ENCODE data around the gene CKAP4. TPM values are rescaled to one million over a fixed set of nuclear protein-coding genes. Genes with fewer than 3 reads are reported as not detected.

Gene CKAP4, protein sequence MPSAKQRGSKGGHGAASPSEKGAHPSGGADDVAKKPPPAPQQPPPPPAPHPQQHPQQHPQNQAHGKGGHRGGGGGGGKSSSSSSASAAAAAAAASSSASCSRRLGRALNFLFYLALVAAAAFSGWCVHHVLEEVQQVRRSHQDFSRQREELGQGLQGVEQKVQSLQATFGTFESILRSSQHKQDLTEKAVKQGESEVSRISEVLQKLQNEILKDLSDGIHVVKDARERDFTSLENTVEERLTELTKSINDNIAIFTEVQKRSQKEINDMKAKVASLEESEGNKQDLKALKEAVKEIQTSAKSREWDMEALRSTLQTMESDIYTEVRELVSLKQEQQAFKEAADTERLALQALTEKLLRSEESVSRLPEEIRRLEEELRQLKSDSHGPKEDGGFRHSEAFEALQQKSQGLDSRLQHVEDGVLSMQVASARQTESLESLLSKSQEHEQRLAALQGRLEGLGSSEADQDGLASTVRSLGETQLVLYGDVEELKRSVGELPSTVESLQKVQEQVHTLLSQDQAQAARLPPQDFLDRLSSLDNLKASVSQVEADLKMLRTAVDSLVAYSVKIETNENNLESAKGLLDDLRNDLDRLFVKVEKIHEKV
- total RNA-seq = 10 to 100 TPM; 15.5 to 24.5 (median 21.0) TPM

DNA sequence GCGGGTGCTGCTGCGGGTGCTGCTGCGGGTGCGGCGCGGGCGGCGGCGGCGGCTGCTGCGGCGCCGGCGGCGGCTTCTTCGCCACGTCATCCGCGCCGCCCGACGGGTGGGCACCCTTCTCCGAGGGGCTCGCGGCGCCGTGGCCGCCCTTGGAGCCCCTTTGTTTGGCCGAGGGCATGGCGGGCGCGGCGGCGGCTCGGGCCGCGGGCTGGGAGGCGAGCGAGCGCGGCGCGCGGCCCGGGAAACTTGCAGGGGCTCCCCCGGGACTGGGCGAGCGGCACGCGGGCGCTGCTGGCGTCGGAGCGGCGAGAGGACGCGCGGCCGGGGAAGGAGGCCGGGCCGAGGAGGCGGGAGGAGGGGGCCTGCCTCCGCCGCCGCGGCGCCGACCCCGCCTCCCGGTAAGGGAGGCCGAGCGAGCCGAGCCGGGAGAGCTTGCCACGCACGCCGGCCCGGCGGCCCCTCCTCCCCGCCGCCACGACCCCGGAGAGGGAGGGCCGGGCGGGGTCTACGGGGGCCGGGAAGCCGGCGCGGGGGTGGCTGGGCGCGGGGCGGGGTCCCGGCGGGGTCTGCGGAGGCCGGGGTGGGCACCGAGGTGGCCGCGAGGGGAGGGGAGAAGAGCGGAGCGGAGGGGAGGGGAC is at the start of gene CKAP4:
Gene CKAP4 (minus strand): TSS at position 347 of the 638 bp plus-strand sequence. CDS start 169 bp downstream, at position 178.
- DNase-seq = peak; percentile 53 to 83 (median 82)
- Histone ChIP-seq H3K9me3 (peaks cover 0 to 3% (median 0%) of the 10 kb centered on the region in 4 donors), H3K4me1 (peaks cover 0 to 30% (median 8%) of the 10 kb centered on the region in 4 donors), H3K27ac (peak within 1 kb of the TSS; percentile 95 to 99 (median 97)), H3K27me3 (no peaks in the 10 kb centered on the region), H3K4me3 (peak within 1 kb of the TSS; percentile 66 to 92 (median 82)), H3K36me3 (no peaks in the 10 kb centered on the region)
- peak in 1 of 2 donors; percentile 50 for TF ChIP-seq POLR2A (IDR thresholded peaks at IDR 0.05)
- TF ChIP-seq, protein P1, sequence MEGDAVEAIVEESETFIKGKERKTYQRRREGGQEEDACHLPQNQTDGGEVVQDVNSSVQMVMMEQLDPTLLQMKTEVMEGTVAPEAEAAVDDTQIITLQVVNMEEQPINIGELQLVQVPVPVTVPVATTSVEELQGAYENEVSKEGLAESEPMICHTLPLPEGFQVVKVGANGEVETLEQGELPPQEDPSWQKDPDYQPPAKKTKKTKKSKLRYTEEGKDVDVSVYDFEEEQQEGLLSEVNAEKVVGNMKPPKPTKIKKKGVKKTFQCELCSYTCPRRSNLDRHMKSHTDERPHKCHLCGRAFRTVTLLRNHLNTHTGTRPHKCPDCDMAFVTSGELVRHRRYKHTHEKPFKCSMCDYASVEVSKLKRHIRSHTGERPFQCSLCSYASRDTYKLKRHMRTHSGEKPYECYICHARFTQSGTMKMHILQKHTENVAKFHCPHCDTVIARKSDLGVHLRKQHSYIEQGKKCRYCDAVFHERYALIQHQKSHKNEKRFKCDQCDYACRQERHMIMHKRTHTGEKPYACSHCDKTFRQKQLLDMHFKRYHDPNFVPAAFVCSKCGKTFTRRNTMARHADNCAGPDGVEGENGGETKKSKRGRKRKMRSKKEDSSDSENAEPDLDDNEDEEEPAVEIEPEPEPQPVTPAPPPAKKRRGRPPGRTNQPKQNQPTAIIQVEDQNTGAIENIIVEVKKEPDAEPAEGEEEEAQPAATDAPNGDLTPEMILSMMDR (IDR thresholded peaks at IDR 0.05) = no peak

DNA sequence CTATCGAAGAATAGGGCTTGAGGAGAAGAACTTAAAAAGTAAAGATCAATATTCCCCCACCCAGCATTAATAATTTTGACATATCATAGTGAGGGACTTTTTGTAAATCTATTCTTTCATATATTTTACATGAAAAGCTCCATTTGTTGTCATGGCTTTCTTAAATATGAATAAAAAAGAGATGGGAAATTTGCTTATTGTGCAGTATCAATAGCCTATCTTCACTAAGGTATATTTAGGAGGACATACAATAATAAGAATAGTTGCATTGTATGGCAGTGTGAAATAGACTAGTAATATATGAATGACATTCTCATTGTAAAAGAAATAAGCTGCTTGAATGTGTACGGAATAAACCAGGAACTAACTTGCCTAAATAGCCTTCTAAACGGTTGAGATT is 49.3 kb upstream of the CKAP4 start:
- Histone ChIP-seq H3K9me3 (no peaks in the 10 kb centered on the region), H3K36me3 (no peaks in the 10 kb centered on the region), H3K27me3 (no peaks in the 10 kb centered on the region), H3K4me3 (no peak overlapping the region), H3K27ac (no peak overlapping the region), H3K4me1 (peaks cover 0 to 7% (median 0%) of the 10 kb centered on the region in 4 donors)
- no peak for DNase-seq
- TF ChIP-seq, protein P1 (IDR thresholded peaks at IDR 0.05) = no peak
- no peak for TF ChIP-seq POLR2A (IDR thresholded peaks at IDR 0.05)

DNA sequence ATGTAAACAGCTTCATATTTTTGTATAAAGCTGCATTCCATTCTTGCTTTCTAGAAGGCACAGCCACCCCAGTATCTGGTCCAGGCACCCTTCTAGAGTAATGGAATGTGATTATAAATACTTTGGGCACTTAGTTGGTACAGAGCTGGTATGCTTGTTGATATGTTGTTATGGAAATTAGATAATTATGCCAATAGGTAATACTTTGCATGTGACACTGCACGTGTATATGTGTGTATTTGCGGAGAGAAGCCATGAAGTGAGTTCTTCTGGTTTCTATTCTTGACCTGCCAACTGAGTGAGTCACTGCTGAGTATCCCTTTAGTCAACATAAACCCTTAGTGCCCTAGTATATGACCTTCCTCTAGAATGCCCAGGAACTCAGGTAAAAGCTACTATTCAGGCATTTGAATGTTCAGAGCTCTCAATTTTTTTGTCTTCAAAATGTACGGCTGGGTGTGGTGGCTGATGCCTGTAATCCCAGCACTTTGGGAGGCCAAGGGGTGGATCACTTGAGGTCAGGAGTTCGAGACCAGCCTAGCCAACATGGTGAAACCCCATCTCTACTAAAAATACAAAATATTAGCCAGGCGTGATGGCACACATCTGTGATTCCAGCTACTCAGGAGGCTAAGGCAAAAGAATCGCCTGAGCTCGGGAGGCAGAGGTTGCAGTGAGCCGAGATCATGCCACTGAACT is 48.5 kb upstream of the CKAP4 start:
- Histone ChIP-seq H3K36me3 (no peaks in the 10 kb centered on the region), H3K4me3 (no peak overlapping the region), H3K4me1 (peaks cover 0 to 6% (median 0%) of the 10 kb centered on the region in 4 donors), H3K27me3 (no peaks in the 10 kb centered on the region), H3K9me3 (no peaks in the 10 kb centered on the region), H3K27ac (no peak overlapping the region)
- TF ChIP-seq POLR2A (IDR thresholded peaks at IDR 0.05) = no peak
- TF ChIP-seq, protein P1 (IDR thresholded peaks at IDR 0.05) = no peak
- DNase-seq = no peak

DNA sequence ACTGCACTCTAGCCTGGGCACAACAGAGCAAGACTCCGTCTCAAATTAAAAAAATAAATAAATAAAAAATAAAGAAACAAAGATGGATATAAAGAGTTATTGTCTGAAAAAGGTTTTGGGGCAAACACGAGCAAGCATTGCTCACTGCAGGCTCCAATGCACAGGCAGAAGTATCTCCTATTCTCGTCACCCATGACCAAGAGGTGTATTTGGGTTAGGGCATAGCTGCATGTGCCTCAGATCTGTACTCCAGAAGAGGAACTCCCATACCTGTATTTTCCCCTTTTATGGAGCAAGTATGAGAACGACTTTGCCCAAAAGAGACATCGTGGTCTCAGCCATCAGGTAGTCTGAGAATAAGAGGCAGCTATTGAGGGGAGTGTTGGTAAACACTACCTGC is 44.5 kb upstream of the CKAP4 start:
- H3K4me3 ChIP-seq = no peak overlapping the region
- DNase-seq = no peak
- H3K9me3 ChIP-seq = no peaks in the 10 kb centered on the region
- TF ChIP-seq POLR2A (IDR thresholded peaks at IDR 0.05) = no peak
- TF ChIP-seq, protein P1 (IDR thresholded peaks at IDR 0.05) = no peak
- no peaks in the 10 kb centered on the region for H3K27me3 ChIP-seq
- peaks cover 0 to 5% (median 0%) of the 10 kb centered on the region in 4 donors for H3K4me1 ChIP-seq
- no peaks in the 10 kb centered on the region for H3K36me3 ChIP-seq
- no peak overlapping the region for H3K27ac ChIP-seq

DNA sequence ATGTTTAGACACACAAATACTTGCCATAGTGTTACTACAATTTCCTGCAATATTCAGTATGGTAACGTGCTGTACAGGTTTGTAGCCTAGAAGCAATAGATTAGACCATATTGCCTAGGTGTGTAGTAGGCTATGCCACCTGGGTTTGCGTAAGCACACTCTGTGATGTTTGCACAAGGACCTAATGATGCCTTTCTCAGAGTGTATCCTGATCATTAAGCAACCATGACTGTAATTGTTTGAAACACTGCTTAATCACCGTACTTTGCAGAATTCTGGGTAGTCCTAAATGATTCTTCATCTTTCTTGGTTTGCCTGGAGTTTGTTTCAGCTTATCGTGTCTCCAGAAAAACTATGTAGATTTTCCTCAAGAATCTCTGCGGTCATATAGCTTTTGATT is 43.5 kb upstream of the CKAP4 start:
- Histone ChIP-seq H3K27me3 (no peaks in the 10 kb centered on the region), H3K36me3 (no peaks in the 10 kb centered on the region), H3K9me3 (no peaks in the 10 kb centered on the region), H3K4me1 (peaks cover 0 to 5% (median 0%) of the 10 kb centered on the region in 4 donors), H3K4me3 (no peak overlapping the region), H3K27ac (no peak overlapping the region)
- DNase-seq = no peak
- TF ChIP-seq POLR2A (IDR thresholded peaks at IDR 0.05) = no peak
- TF ChIP-seq, protein P1 (IDR thresholded peaks at IDR 0.05) = no peak

All from Peyer's patch (tissue), 4 donors.